ENCODE measurements around the gene KCNH2.
A peak's percentile ranks its signal among the peaks of the same experiment; 100 is the strongest.

Gene KCNH2

GRCh38 chr7:150898475-150899011 lies 79.6 kb downstream of the KCNH2 start (continued):
- TF ChIP-seq ZNF518A (tag by site-specific recombination; conservative IDR thresholded peaks at IDR 0.05; ENCODE audit: low read depth) (no peak), ZNF280D (tag by site-specific recombination; IDR thresholded peaks at IDR 0.05) (no peak; the same call in 1 of the 2 replicates), SP2 (tag by site-specific recombination; IDR thresholded peaks at IDR 0.05) (no peak), BCL6B (tag by site-specific recombination; IDR thresholded peaks at IDR 0.05) (no peak), ZSCAN4 (tag by site-specific recombination; IDR thresholded peaks at IDR 0.05) (0 out of 2 replicates have a peak, but pooled peaks have one; percentile 11), KLF8 (tag by site-specific recombination; IDR thresholded peaks at IDR 0.05) (no peak), ZNF274 (IDR thresholded peaks at IDR 0.05; ENCODE audit: low read length) (no peak), ZNF274 (tag by site-specific recombination; IDR thresholded peaks at IDR 0.05; ENCODE audit: borderline replicate concordance) (no peak), GLI4 (tag by site-specific recombination; IDR thresholded peaks at IDR 0.05) (no peak), ZNF571 (tag by site-specific recombination; IDR thresholded peaks at IDR 0.05) (no peak), ZNF184 (tag by site-specific recombination; IDR thresholded peaks at IDR 0.05) (no peak), ZFHX2 (tag by site-specific recombination; conservative IDR thresholded peaks at IDR 0.05) (no peak), CTCF (tag by site-specific recombination; IDR thresholded peaks at IDR 0.05) (peak; percentile 85), ZBTB8A (tag by site-specific recombination; IDR thresholded peaks at IDR 0.05) (no peak), ZNF521 (tag by site-specific recombination; IDR thresholded peaks at IDR 0.05) (no peak), YY2 (tag by site-specific recombination; IDR thresholded peaks at IDR 0.05) (peak; percentile 39; the same call in 1 of the 2 replicates), ZNF514 (tag by site-specific recombination; IDR thresholded peaks at IDR 0.05) (no peak), ZNF48 (tag by site-specific recombination; IDR thresholded peaks at IDR 0.05) (no peak), BCL11B (tag by site-specific recombination; IDR thresholded peaks at IDR 0.05; ENCODE audit: low read depth) (no peak), PRDM1 (tag by site-specific recombination; IDR thresholded peaks at IDR 0.05) (no peak), ZNF248 (tag by site-specific recombination; IDR thresholded peaks at IDR 0.05) (no peak), ZNF112 (tag by site-specific recombination; IDR thresholded peaks at IDR 0.05) (no peak), ZBTB44 (tag by site-specific recombination; IDR thresholded peaks at IDR 0.05) (no peak), HOXA7 (CRISPR knock-in tag; IDR thresholded peaks at IDR 0.05; ENCODE audit: borderline replicate concordance) (no peak), SCRT2 (tag by site-specific recombination; IDR thresholded peaks at IDR 0.05) (no peak), ZBTB26 (tag by site-specific recombination; optimal IDR thresholded peaks at IDR 0.05) (peak; percentile 39)

Measured in HEK293 (cell line).